Islet of Langerhans (tissue), 1 donor: ENCODE measurements around the gene AGTR2.
"Not testable (repeated sequence)": the region's sequence is repeated elsewhere in the genome, so short reads cannot be mapped to it uniquely, and the experiment has no call there.

Experiments
- FAIRE-seq: peaks from one replicate; lab custom pipeline; 2011; peaks lifted over from hg19 to GRCh38; lab: Jason Lieb, UNC

AGTR2 gene, protein sequence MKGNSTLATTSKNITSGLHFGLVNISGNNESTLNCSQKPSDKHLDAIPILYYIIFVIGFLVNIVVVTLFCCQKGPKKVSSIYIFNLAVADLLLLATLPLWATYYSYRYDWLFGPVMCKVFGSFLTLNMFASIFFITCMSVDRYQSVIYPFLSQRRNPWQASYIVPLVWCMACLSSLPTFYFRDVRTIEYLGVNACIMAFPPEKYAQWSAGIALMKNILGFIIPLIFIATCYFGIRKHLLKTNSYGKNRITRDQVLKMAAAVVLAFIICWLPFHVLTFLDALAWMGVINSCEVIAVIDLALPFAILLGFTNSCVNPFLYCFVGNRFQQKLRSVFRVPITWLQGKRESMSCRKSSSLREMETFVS

DNA sequence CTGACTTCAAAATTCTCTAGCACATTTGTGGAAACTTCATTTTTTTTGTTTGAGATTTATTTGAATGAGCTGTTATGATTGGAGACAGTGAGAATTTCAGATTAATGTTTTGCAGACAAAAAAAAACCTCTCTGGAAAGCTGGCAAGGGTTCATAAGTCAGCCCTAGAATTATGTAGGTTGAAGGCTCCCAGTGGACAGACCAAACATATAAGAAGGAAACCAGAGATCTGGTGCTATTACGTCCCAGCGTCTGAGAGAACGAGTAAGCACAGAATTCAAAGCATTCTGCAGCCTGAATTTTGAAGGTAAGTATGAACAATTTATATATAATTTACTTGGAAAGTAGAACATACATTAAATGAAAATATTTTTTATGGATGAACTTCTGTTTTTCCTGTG is at the start of gene AGTR2:
AGTR2 (plus strand) TSS at position 234 of the 400 bp plus-strand sequence. CDS start 1,537 bp downstream, outside the sequence.
- FAIRE-seq, result no peak

GRCh38 chrX:116135277-116135676 is 35.3 kb upstream of the AGTR2 start:
- no peak for FAIRE-seq

GRCh38 chrX:116141270-116141669 is 29.3 kb upstream of the AGTR2 start:
- not testable (repeated sequence) for FAIRE-seq

DNA sequence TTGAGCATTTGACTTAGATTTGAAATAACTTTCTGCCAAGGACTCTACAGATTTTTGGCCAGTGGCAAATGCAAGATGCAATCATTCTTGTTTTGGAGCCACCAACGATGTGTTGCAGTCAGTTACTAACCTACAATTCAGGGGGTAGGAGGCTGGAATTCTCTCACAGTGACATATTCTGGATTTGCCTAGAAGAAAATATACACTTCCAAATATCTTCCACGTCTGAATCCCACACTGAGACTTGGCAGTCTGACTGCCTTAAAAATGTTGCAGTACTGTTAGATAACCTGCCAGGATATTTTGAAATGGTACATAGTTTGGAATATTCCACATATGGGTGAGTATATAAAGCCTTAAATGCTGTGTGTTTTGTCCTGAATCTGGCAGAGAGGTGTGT is 27.6 kb upstream of the AGTR2 start:
- no peak for FAIRE-seq

- no peak for FAIRE-seq
Observed at GRCh38 chrX:116172976-116173375, 2.4 kb downstream of the AGTR2 start.

DNA sequence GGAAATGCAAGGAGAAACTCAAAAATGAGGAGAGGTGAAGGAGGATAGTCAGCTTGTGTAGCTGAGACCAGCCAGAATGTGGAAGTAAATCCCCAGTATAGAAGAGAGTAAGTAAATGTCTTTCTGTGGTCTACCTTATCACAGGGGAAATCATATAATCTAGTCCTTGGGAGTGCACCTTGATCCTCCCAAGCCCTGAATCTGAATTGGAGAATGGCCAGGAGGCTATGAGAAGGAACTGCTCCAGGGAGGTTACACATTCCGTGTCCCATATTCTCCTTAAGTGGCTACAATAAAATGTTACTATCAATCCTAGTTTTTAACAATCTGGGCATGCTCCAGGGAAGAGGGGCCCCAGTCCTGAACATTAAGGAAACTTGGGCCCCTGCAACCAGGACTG is 10.8 kb downstream of the AGTR2 start:
- FAIRE-seq, result no peak

DNA sequence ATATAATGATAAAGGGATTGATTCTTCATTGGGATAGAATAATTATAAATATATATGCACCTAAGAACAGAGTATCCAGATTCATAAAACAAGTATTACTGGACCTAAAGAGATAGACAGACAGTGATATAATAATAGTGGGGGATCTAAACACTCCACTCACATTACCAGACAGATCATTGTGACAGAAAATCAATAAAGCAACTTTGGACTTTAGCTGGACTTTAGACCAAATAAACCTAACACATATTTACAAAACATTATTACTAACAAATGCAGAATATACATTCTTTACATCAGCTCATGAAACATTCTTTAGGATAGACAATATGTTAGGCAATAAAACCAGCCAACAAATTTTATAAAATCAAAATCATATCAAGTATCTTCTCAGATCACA is 14.6 kb downstream of the AGTR2 start:
- FAIRE-seq, result no peak

DNA sequence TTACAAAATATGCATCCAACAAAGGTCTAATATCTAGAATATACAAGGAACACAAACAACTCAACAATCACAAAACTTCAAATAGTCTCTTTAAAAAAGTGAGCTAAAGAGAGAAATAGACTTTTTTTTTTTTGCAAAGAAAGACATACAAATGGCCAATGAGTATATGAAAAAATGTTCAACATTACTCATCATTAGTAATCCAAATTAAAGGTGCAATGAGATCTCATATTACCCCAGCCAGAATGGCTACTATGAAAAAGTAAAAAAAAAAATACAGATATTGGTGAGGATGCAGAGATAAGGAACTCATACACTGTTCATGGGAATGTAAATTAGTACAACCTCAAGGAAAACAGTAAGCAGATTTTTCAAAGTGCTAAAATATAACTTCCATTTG is 24.1 kb downstream of the AGTR2 start:
- FAIRE-seq, result no peak

DNA sequence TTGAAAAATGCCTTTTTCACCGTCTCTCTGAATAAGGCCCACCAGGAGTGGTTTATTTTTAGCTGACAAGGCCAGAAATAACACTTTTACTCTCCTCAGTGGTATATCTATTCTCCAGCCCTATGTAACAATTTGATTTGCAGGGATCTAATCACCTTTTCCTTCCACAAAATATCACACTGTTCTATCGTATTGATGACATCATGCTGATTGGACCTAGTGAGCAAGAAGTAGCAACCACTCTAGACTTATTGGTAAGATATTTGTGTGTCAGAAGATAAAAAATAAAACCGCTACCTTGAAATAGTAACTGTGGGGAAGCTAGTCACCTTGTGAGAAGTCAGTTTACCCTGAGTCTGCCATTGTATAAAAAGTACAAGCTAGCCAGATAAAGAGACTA is 27.7 kb downstream of the AGTR2 start:
- FAIRE-seq, result no peak

DNA sequence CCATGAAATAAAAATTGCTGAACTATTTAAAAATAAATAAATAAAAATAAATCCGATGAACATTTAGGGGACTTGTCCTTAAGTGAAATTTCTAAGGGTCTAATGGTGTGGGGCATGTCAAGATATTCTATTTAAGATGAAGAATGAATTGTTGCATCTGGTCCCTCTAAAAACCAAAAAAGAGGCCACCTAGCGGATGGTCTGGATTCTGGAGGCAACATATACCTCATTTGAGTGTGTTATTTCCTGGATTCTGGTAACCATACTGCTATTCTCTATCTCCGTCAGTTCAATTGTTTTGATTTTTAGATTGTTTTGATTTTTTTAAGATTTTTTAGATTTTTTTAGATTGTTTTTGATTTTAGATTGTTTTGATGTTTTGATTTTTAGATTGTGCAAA is 28.3 kb downstream of the AGTR2 start:
- no peak for FAIRE-seq

DNA sequence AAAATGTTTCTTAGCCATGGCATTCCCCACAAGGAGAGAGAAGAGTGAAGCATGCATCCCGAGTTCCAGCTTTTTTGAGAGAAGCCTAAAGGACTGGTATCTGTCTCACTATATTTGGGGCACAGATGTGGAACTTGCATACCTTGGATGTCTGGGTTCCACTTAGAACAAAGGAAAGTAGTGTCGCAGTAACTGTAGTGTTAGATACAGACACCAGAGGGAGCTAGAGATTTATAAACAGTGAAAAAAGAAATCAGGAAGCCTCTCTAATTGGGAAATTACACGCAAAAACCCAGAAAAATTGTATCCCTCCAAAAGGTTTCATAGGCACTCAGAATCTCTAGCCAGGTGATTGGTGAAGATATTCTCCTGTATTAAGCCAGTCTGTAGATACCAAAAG is 34.4 kb downstream of the AGTR2 start:
- FAIRE-seq, result no peak

GRCh38 chrX:116213262-116213661 is 42.7 kb downstream of the AGTR2 start:
- no peak for FAIRE-seq

GRCh38 chrX:116217080-116217479 is 46.5 kb downstream of the AGTR2 start:
- not testable (repeated sequence) for FAIRE-seq
